ENCODE data around the gene ZNF280A. TPM values are rescaled to one million over a fixed set of nuclear protein-coding genes. Genes with fewer than 3 reads are reported as not detected.
"Not testable (repeated sequence)": the region's sequence is repeated elsewhere in the genome, so short reads cannot be mapped to it uniquely, and the experiment has no call there.

The ZNF280A gene
- total and polyA plus RNA-seq, 2 donors (not counting 3 experiments of a cell fraction or from before 2014, with no cell fraction given): 0.15 TPM; not detected in 1

- H3K9ac ChIP-seq (replicated peaks; ENCODE audit: extremely low read depth, insufficient read depth, low read length): no peak overlapping the region
- TF ChIP-seq CTCF (IDR thresholded peaks at IDR 0.05; ENCODE audit: extremely low read depth in 1 of 2, insufficient read depth in 1 of 2, low read depth in 1 of 2, low read length in 2 of 2) (no peak), GATA2 (IDR thresholded peaks at IDR 0.05; ENCODE audit: insufficient read depth, insufficient read length, low read depth, low read length) (no peak), EZH2 (IDR thresholded peaks at IDR 0.05; ENCODE audit: borderline replicate concordance, low read depth, low read length, severe bottlenecking) (no peak), POLR2A (IDR thresholded peaks at IDR 0.05; ENCODE audit: low read depth, low read length) (no peak), MAX (IDR thresholded peaks at IDR 0.05; ENCODE audit: insufficient read depth, insufficient read length) (no peak), MYC (IDR thresholded peaks at IDR 0.05; ENCODE audit: low read depth, low read length) (no peak), JUN (IDR thresholded peaks at IDR 0.05; ENCODE audit: borderline replicate concordance, insufficient read depth, insufficient read length, low read depth) (no peak), FOS (IDR thresholded peaks at IDR 0.05; ENCODE audit: borderline replicate concordance, insufficient read depth, low read length) (no peak), POLR2AphosphoS5 (IDR thresholded peaks at IDR 0.05; ENCODE audit: insufficient read depth, low read depth, low read length) (no peak)
- CTCF ChIA-PET: no interaction called here
These were observed 4.2 kb downstream of the ZNF280A start for GRCh38 chr22:22515890-22516289.

GRCh38 chr22:22514431-22514830, 5.6 kb downstream of the ZNF280A start:
- BruUV-seq (replicated peaks); POLR2A ChIA-PET; H4K20me1 ChIP-seq (replicated peaks; ENCODE audit: control insufficient read depth, extremely low read depth, insufficient read depth, low read length); H3K27ac ChIP-seq (ENCODE audit: insufficient read depth, low read depth, low read length); H3K4me2 ChIP-seq (ENCODE audit: insufficient read depth, low read length); H2AFZ ChIP-seq (ENCODE audit: low read depth, low read length); CTCF ChIA-PET; H3K4me1 ChIP-seq (ENCODE audit: control insufficient read depth, extremely low read depth, insufficient read depth, low read length); H3K9ac ChIP-seq (replicated peaks; ENCODE audit: extremely low read depth, insufficient read depth, low read length); H3K79me2 ChIP-seq (ENCODE audit: control insufficient read depth, insufficient read depth, low read length); intact Hi-C loops (cut with micrococcal nuclease); FAIRE-seq; dilution Hi-C loops (cut with MboI; ENCODE audit: extremely low pct_ligation_motif_present, low sequenced_read_pairs); H3K4me3 ChIP-seq (replicated peaks in 1 of 3; ENCODE audit: insufficient read depth in 1 of 3, low read depth in 1 of 3, low read length in 3 of 3); H3K36me3 ChIP-seq (ENCODE audit: control insufficient read depth in 2 of 2, extremely low read depth in 1 of 2, insufficient read depth in 2 of 2, low read length in 2 of 2); H3K9me1 ChIP-seq (replicated peaks; ENCODE audit: control insufficient read depth, extremely low read depth, insufficient read depth, low read length); H3K9me3 ChIP-seq (replicated peaks; ENCODE audit: control insufficient read depth, insufficient read depth, low read length); DNase-seq (ENCODE audit: low read depth, low spot score): not testable (repeated sequence)
- peaks cover 3 to 13% of the 10 kb centered on the region in 2 experiments for H3K27me3 ChIP-seq (ENCODE audit: control insufficient read depth in 2 of 2, insufficient read depth in 2 of 2, low read length in 2 of 2)

More at GRCh38 chr22:22515890-22516289, 4.2 kb downstream of the ZNF280A start:
- H3K36me3 ChIP-seq (ENCODE audit: control insufficient read depth in 2 of 2, extremely low read depth in 1 of 2, insufficient read depth in 2 of 2, low read length in 2 of 2): no peaks in the 10 kb centered on the region
- no peak overlapping the region for H3K4me2 ChIP-seq (ENCODE audit: insufficient read depth, low read length)
- H3K27me3 ChIP-seq (ENCODE audit: control insufficient read depth in 2 of 2, insufficient read depth in 2 of 2, low read length in 2 of 2): peaks cover 3 to 13% of the 10 kb centered on the region in 2 experiments
- POLR2A ChIA-PET: no interaction called here
- FAIRE-seq (no peak), DNase-seq (ENCODE audit: low read depth, low spot score) (no peak)
- dilution Hi-C loops (cut with MboI; ENCODE audit: extremely low pct_ligation_motif_present, low sequenced_read_pairs): no loop called here
- H3K9me3 ChIP-seq (replicated peaks; ENCODE audit: control insufficient read depth, insufficient read depth, low read length): no peaks in the 10 kb centered on the region
- H3K9me1 ChIP-seq (replicated peaks; ENCODE audit: control insufficient read depth, extremely low read depth, insufficient read depth, low read length): no peaks in the 10 kb centered on the region
- no peak overlapping the region for H3K27ac ChIP-seq (ENCODE audit: insufficient read depth, low read depth, low read length)
- H3K4me1 ChIP-seq (ENCODE audit: control insufficient read depth, extremely low read depth, insufficient read depth, low read length): peaks cover 1% of the 10 kb centered on the region
- BruUV-seq (replicated peaks): no TSS peak
- no peaks in the 10 kb centered on the region for H4K20me1 ChIP-seq (replicated peaks; ENCODE audit: control insufficient read depth, extremely low read depth, insufficient read depth, low read length)
- no peak overlapping the region for H3K4me3 ChIP-seq (replicated peaks in 1 of 3; ENCODE audit: insufficient read depth in 1 of 3, low read depth in 1 of 3, low read length in 3 of 3)
- no peaks in the 10 kb centered on the region for H3K79me2 ChIP-seq (ENCODE audit: control insufficient read depth, insufficient read depth, low read length)
- no peak overlapping the region for H2AFZ ChIP-seq (ENCODE audit: low read depth, low read length)
- intact Hi-C loops (cut with micrococcal nuclease): no loop called here
